B cell (primary cell): Measurements from ENCODE around the gene LMX1B.

Source experiments
- CTCF ChIP-seq: fragments of 200-600 bp; IDR thresholded peaks from one replicate; pipeline ENCODE4 v1.8.0; 2022; ENCODE audit warnings: antibody characterized with exemption, mild to moderate bottlenecking
- EZH2 ChIP-seq: IDR thresholded peaks from 2 replicates; pipeline ENCODE4 v1.6.1; 2012; ENCODE audit warnings: borderline replicate concordance, low read depth, mild to moderate bottlenecking, moderate library complexity, low read length; ENCODE audit not compliant: insufficient read depth, poor library complexity, severe bottlenecking

GRCh38 chr9:126734877-126735276 is 121.1 kb downstream of the LMX1B start:
- TF ChIP-seq EZH2 = no peak
- no peak for TF ChIP-seq CTCF
